Forelimb muscle (tissue), 1 donor: ENCODE results near the gene CALU. TPM values are rescaled to one million over a fixed set of nuclear protein-coding genes. Genes with fewer than 3 reads are reported as not detected.
A peak's percentile ranks its signal among the peaks of the same experiment; 100 is the strongest.

ENCODE experiments used
- DNase-seq: peaks from one replicate; pipeline ENCODE4 v3.0.0-alpha.2; 2013; ENCODE audit warnings: low read depth
- polyA plus RNA-seq: library from polyadenylated mRNA; unstranded; fragments of 120-200 nt; gene quantifications from one replicate; pipeline ENCODE4 v1.2.1, GENCODE V29; 2013; ENCODE audit not compliant: insufficient read length

Gene CALU
- polyA plus RNA-seq, 1 donor, result 233 TPM

GRCh38 chr7:128747327-128748079 is 8.3 kb downstream of the CALU start:
- no peak for DNase-seq

- no peak for DNase-seq
These were observed 13.1 kb downstream of the CALU start for GRCh38 chr7:128752251-128752650.

GRCh38 chr7:128755075-128755818 is 16.1 kb downstream of the CALU start:
- no peak for DNase-seq

GRCh38 chr7:128755819-128756476 is 16.8 kb downstream of the CALU start:
- DNase-seq, result no peak

- no peak for DNase-seq
These were observed 18.0 kb downstream of the CALU start for GRCh38 chr7:128757203-128757602.

GRCh38 chr7:128758553-128758952 is 19.4 kb downstream of the CALU start:
- no peak for DNase-seq

- no peak for DNase-seq
These were observed 20.1 kb downstream of the CALU start for GRCh38 chr7:128759242-128759641.

- DNase-seq, result no peak
These were observed 24.4 kb downstream of the CALU start for GRCh38 chr7:128763541-128763940.

GRCh38 chr7:128767475-128768110 is 28.4 kb downstream of the CALU start:
- DNase-seq, result no peak

GRCh38 chr7:128770233-128770632 is 31.1 kb downstream of the CALU start:
- DNase-seq, result no peak

GRCh38 chr7:128773604-128774003 is 34.4 kb downstream of the CALU start:
- DNase-seq, result no peak

- DNase-seq, result no peak
These were observed 35.0 kb downstream of the CALU start for GRCh38 chr7:128774029-128774689.

GRCh38 chr7:128774921-128775320 is 35.8 kb downstream of the CALU start:
- DNase-seq, result no peak

GRCh38 chr7:128775744-128776474 is 36.8 kb downstream of the CALU start, which contains the start of gene OPN1SW:
Gene OPN1SW (minus strand): TSS chr7:128775794. CDS start chr7:128775781, 13 bp downstream.
- no peak for DNase-seq

GRCh38 chr7:128777156-128778123 is 38.3 kb downstream of the CALU start:
- no peak for DNase-seq

GRCh38 chr7:128778946-128779345 is 39.8 kb downstream of the CALU start:
- DNase-seq, result no peak

- peak; percentile 81 for DNase-seq
These were observed 42.0 kb downstream of the CALU start for GRCh38 chr7:128781126-128781525.

GRCh38 chr7:128781851-128782250 is 42.7 kb downstream of the CALU start:
- DNase-seq, result no peak

- DNase-seq, result peak; percentile 73
These were observed 44.1 kb downstream of the CALU start for GRCh38 chr7:128783143-128783861.
